Activated naive CD8-positive, alpha-beta T cell treated with anti-CD3 and anti-CD28 coated beads for 36 hours (primary cell): ENCODE measurements around the gene CACNB2. TPM values are rescaled to one million over a fixed set of nuclear protein-coding genes. Genes with fewer than 3 reads are reported as not detected.
"Not testable (repeated sequence)": the region's sequence is repeated elsewhere in the genome, so short reads cannot be mapped to it uniquely, and the experiment has no call there.

Source experiments
- DNase-seq: peaks from one replicate; pipeline ENCODE4 v3.0.0; 2021
- H3K27ac Mint-ChIP-seq: one replicate; pipeline ENCODE4 v1.8.0; 2022; ENCODE audit warnings: mild to moderate bottlenecking, moderate library complexity, mixed read lengths
- H3K27me3 Mint-ChIP-seq: one replicate; pipeline ENCODE4 v1.8.0; 2022; ENCODE audit warnings: mild to moderate bottlenecking, mixed read lengths
- H3K36me3 Mint-ChIP-seq: one replicate; pipeline ENCODE4 v1.8.0; 2021; ENCODE audit warnings: mild to moderate bottlenecking, mixed read lengths
- H3K4me1 Mint-ChIP-seq: one replicate; pipeline ENCODE4 v1.8.0; 2021; ENCODE audit warnings: mixed read lengths
- H3K4me3 Mint-ChIP-seq: one replicate; pipeline ENCODE4 v1.8.0; 2022; ENCODE audit warnings: mild to moderate bottlenecking, moderate library complexity, mixed read lengths
- H3K9me3 Mint-ChIP-seq: one replicate; pipeline ENCODE4 v1.8.0; 2022; ENCODE audit warnings: mixed read lengths
- total RNA-seq, 2 experiments: library from RNA; stranded (reverse); gene quantifications; one replicate each; pipeline ENCODE4 v1.2.3, GENCODE V29; 2021

Gene CACNB2
- total RNA-seq, 2 experiments from 2014 or later, result not detected

GRCh38 chr10:18417950-18418527 lies 277.8 kb downstream of the CACNB2 start:
- Mint-ChIP-seq H3K27ac (no peak overlapping the region), H3K4me3 (no peak overlapping the region), H3K27me3 (peaks cover 5% of the 10 kb centered on the region)

DNA sequence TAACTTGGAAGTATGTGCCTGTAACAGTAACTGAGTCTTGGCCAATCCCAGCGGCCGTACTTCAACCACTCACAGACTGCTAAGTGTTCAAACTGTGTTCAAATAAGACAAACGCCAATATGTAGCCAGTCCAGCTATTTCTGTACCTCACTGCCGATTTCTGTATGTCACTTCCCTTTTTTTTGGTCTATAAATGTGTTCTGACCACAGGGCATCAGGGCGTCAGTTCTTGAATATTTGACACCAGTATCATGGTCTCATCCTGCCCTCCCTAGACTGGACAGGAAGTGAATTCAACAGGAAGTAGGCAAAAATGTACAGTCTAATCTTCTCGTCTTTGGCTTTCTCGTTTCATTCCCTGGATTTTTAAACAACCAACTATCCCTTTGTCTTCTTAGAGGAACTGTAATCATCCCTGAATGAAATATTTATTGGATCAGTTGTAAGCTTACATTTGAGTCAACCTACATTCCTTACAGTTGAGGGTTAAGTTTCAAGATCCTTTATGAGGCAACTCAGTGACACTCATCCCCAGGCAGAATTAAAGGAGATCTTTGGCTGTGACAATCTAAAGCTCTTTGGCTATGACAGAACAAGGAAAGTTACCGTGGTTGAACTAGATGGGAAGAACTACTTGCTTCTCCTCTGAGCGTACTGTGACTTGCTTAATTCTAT lies 278.5 kb downstream of the CACNB2 start:
- no peaks in the 10 kb centered on the region for H3K4me1 Mint-ChIP-seq
- H3K27me3 Mint-ChIP-seq, result peaks cover 5% of the 10 kb centered on the region
- no peaks in the 10 kb centered on the region for H3K9me3 Mint-ChIP-seq

More at GRCh38 chr10:18417950-18418527, 277.8 kb downstream of the CACNB2 start:
- DNase-seq, result no peak
- Mint-ChIP-seq H3K4me1 (no peaks in the 10 kb centered on the region), H3K9me3 (no peaks in the 10 kb centered on the region), H3K36me3 (no peaks in the 10 kb centered on the region)

DNA sequence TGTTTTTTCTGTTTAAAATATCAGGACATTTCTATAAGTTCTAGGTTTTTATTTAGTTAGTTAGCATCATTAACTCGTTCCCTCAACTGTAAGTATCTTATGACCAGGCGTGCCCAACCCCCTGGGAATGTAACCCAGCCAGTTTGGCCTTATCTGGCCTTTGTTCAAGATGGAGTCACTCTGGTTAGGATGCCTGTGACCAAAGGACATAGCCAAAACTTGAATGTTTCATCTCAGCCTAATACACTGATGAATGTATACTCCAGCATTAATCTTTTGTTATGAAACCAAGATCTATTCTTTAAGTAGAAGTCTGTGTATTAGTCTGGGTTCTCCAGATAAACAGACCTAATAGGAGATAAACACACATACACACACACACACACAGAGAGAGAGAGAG lies 279.7 kb downstream of the CACNB2 start:
- H3K9me3 Mint-ChIP-seq, result no peaks in the 10 kb centered on the region
- H3K36me3 Mint-ChIP-seq, result no peaks in the 10 kb centered on the region
- H3K4me3 Mint-ChIP-seq, result no peak overlapping the region
- H3K4me1 Mint-ChIP-seq, result no peaks in the 10 kb centered on the region
- H3K27me3 Mint-ChIP-seq, result peaks cover 5% of the 10 kb centered on the region
- no peak for DNase-seq
- H3K27ac Mint-ChIP-seq, result no peak overlapping the region

More for the DNA sequence above, 278.5 kb downstream of the CACNB2 start:
- DNase-seq, result no peak
- Mint-ChIP-seq H3K4me3 (no peak overlapping the region), H3K36me3 (no peaks in the 10 kb centered on the region), H3K27ac (no peak overlapping the region)

- no peak overlapping the region for H3K4me3 Mint-ChIP-seq
- no peaks in the 10 kb centered on the region for H3K4me1 Mint-ChIP-seq
- H3K27me3 Mint-ChIP-seq, result peaks cover 5% of the 10 kb centered on the region
- no peak for DNase-seq
- H3K27ac Mint-ChIP-seq, result no peak overlapping the region
- no peaks in the 10 kb centered on the region for H3K9me3 Mint-ChIP-seq
- no peaks in the 10 kb centered on the region for H3K36me3 Mint-ChIP-seq
Measured at GRCh38 chr10:18421726-18422293, 281.6 kb downstream of the CACNB2 start.

- Mint-ChIP-seq H3K9me3 (no peaks in the 10 kb centered on the region), H3K4me3 (no peak overlapping the region), H3K4me1 (no peaks in the 10 kb centered on the region), H3K27me3 (peaks cover 9% of the 10 kb centered on the region), H3K27ac (no peak overlapping the region), H3K36me3 (no peaks in the 10 kb centered on the region)
- DNase-seq, result no peak
Measured at GRCh38 chr10:18423058-18423637, 282.9 kb downstream of the CACNB2 start.

GRCh38 chr10:18424200-18424599 lies 284.0 kb downstream of the CACNB2 start:
- no peaks in the 10 kb centered on the region for H3K4me1 Mint-ChIP-seq
- H3K27ac Mint-ChIP-seq, result no peak overlapping the region
- DNase-seq, result no peak
- H3K36me3 Mint-ChIP-seq, result no peaks in the 10 kb centered on the region
- H3K27me3 Mint-ChIP-seq, result peaks cover 4% of the 10 kb centered on the region
- H3K4me3 Mint-ChIP-seq, result no peak overlapping the region
- no peaks in the 10 kb centered on the region for H3K9me3 Mint-ChIP-seq

DNA sequence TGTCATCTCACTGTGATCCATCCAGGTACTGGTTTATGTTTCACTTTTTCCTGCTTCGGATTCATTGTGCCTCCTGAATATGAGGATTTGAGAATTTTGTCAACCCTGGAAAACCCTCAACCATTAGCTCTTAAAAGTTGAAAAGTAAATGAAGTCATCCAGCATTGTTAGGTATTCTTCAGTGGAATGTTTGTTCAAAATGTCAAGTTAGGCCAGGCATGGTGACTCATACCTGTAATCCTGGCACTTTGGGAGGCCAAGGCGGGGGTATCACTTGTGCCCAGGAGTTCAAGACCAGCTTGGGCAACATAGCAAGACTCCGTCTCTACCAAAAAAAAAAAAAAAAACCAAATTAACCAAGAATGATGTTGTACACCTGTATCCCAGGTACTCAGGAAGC lies 289.1 kb downstream of the CACNB2 start:
- no peak for DNase-seq
- no peaks in the 10 kb centered on the region for H3K9me3 Mint-ChIP-seq
- H3K4me1 Mint-ChIP-seq, result no peaks in the 10 kb centered on the region
- no peak overlapping the region for H3K27ac Mint-ChIP-seq
- no peaks in the 10 kb centered on the region for H3K36me3 Mint-ChIP-seq
- no peak overlapping the region for H3K4me3 Mint-ChIP-seq
- peaks cover 4% of the 10 kb centered on the region for H3K27me3 Mint-ChIP-seq

DNA sequence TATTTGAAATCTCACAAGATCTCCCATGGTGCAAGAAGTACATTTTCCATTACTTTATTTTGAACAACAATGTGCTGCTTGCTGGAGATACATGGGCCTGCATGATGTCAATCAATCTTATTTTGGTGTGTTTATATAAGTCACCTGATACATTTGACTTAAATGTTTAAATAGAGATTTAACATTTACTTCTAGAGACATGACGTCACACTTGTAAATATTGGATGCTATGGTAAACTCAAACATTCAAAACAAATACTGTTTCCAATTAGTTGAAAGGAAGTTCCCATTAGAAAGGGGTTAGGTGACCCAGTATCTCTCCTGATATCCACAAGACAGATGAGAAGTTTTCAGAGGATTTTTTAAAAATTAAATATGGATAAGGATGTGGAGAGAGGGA lies 296.7 kb downstream of the CACNB2 start:
- Mint-ChIP-seq H3K9me3 (no peaks in the 10 kb centered on the region), H3K27me3 (no peaks in the 10 kb centered on the region), H3K4me1 (no peaks in the 10 kb centered on the region), H3K36me3 (no peaks in the 10 kb centered on the region), H3K27ac (no peak overlapping the region), H3K4me3 (no peak overlapping the region)
- no peak for DNase-seq

DNA sequence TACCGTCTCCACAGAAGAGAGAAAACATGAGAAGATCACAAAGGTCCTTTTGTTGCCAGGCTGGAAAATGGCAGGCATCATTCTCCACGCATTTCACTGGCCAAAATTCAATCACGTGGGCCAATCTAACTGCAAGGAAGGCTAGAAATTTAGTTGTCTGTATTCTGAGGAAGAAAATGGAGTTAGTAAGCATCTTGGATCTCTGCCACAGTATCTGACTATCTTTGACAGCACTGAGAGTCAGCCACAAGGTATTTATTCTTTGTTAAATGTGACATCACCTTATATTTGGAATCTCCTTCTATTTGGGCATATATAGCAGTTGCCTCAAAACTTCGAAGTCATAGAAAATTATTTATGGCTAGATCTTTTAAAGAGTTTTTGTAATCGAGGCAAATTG lies 297.3 kb downstream of the CACNB2 start:
- no peak overlapping the region for H3K4me3 Mint-ChIP-seq
- no peak overlapping the region for H3K27ac Mint-ChIP-seq
- no peaks in the 10 kb centered on the region for H3K4me1 Mint-ChIP-seq
- H3K36me3 Mint-ChIP-seq, result no peaks in the 10 kb centered on the region
- H3K9me3 Mint-ChIP-seq, result no peaks in the 10 kb centered on the region
- no peak for DNase-seq
- H3K27me3 Mint-ChIP-seq, result no peaks in the 10 kb centered on the region

- H3K9me3 Mint-ChIP-seq, result no peaks in the 10 kb centered on the region
- H3K4me1 Mint-ChIP-seq, result no peaks in the 10 kb centered on the region
- H3K4me3 Mint-ChIP-seq, result no peak overlapping the region
- DNase-seq, result no peak
- no peaks in the 10 kb centered on the region for H3K27me3 Mint-ChIP-seq
- no peaks in the 10 kb centered on the region for H3K36me3 Mint-ChIP-seq
- H3K27ac Mint-ChIP-seq, result no peak overlapping the region
Measured at GRCh38 chr10:18438361-18439126, 298.3 kb downstream of the CACNB2 start.

- H3K27ac Mint-ChIP-seq, result no peak overlapping the region
- H3K9me3 Mint-ChIP-seq, result no peaks in the 10 kb centered on the region
- H3K27me3 Mint-ChIP-seq, result peaks cover 4% of the 10 kb centered on the region
- DNase-seq, result no peak
- no peaks in the 10 kb centered on the region for H3K4me1 Mint-ChIP-seq
- no peaks in the 10 kb centered on the region for H3K36me3 Mint-ChIP-seq
- H3K4me3 Mint-ChIP-seq, result no peak overlapping the region
Measured at GRCh38 chr10:18439601-18440000, 299.4 kb downstream of the CACNB2 start.

GRCh38 chr10:18445635-18446034 lies 305.4 kb downstream of the CACNB2 start:
- not testable (repeated sequence) for H3K27ac Mint-ChIP-seq, H3K27me3 Mint-ChIP-seq, H3K9me3 Mint-ChIP-seq, DNase-seq, H3K4me3 Mint-ChIP-seq, H3K4me1 Mint-ChIP-seq, H3K36me3 Mint-ChIP-seq

DNA sequence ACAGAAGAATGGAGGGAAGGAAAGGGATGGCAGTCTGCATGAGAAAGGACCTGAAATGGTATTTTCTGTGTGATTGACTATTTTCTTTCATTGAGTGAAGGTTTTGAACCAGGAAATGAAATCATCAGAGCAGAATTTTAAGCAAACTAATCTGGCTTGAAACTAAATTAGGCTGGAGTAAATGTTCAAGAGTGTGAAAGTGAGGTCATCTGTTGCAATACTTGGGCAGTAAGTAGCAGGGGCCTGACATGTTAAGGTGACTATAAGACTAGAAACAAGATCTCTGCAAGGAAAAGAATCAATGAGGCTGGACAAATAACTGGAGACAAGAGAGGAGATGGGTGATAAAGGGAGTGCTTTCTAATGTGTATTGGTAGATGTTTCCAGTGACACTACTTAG lies 306.0 kb downstream of the CACNB2 start:
- Mint-ChIP-seq H3K9me3 (no peaks in the 10 kb centered on the region), H3K27ac (no peak overlapping the region), H3K4me1 (no peaks in the 10 kb centered on the region), H3K4me3 (no peak overlapping the region), H3K36me3 (no peaks in the 10 kb centered on the region), H3K27me3 (peaks cover 4% of the 10 kb centered on the region)
- no peak for DNase-seq

GRCh38 chr10:18449611-18450026 lies 309.4 kb downstream of the CACNB2 start:
- Mint-ChIP-seq H3K9me3 (no peaks in the 10 kb centered on the region), H3K27me3 (no peaks in the 10 kb centered on the region), H3K4me3 (no peak overlapping the region), H3K27ac (no peak overlapping the region), H3K4me1 (no peaks in the 10 kb centered on the region), H3K36me3 (no peaks in the 10 kb centered on the region)
- no peak for DNase-seq

GRCh38 chr10:18450298-18450697 lies 310.1 kb downstream of the CACNB2 start:
- DNase-seq, result no peak
- Mint-ChIP-seq H3K9me3 (no peaks in the 10 kb centered on the region), H3K27me3 (no peaks in the 10 kb centered on the region), H3K36me3 (no peaks in the 10 kb centered on the region), H3K27ac (no peak overlapping the region), H3K4me3 (no peak overlapping the region), H3K4me1 (no peaks in the 10 kb centered on the region)
